Esophagus squamous epithelium (tissue), 4 donors: Measurements from ENCODE around the gene COX5A.

Experiments used
- CTCF ChIP-seq, 6 experiments: fragments of 450-650 bp in 4 of 6; fragments of 200-600 bp in 2 of 6; sonication (generic) in 2 of 6; IDR thresholded peaks; one replicate each; pipeline ENCODE4 v1.5.1; 2016 to 2019; ENCODE audit warnings: antibody characterized with exemption in 6 of 6, mild to moderate bottlenecking in 4 of 6, moderate library complexity in 4 of 6
- POLR2A ChIP-seq, 4 donors: fragments of 450-650 bp; IDR thresholded peaks; one replicate each; pipeline ENCODE4 v1.6.1; 2017; ENCODE audit warnings: antibody characterized with exemption in 4 of 4, mild to moderate bottlenecking in 4 of 4, moderate library complexity in 3 of 4

GRCh38 chr15:74907163-74907870 lies 30.6 kb downstream of the COX5A start:
- TF ChIP-seq CTCF (IDR thresholded peaks at IDR 0.05) (no peak), POLR2A (IDR thresholded peaks at IDR 0.05) (no peak)
